HG03175 (cell line): ENCODE measurements around the gene FXYD1.

Source experiments
- ATAC-seq: cut with Tn5 transposase; IDR thresholded peaks from one replicate; pipeline ENCODE4 v1.9.1; 2021; ENCODE audit warnings: mild to moderate bottlenecking, moderate library complexity; ENCODE audit not compliant: unreplicated experiment

Gene FXYD1

GRCh38 chr19:35160629-35161433, 22.2 kb downstream of the FXYD1 start:
- ATAC-seq: no peak

DNA sequence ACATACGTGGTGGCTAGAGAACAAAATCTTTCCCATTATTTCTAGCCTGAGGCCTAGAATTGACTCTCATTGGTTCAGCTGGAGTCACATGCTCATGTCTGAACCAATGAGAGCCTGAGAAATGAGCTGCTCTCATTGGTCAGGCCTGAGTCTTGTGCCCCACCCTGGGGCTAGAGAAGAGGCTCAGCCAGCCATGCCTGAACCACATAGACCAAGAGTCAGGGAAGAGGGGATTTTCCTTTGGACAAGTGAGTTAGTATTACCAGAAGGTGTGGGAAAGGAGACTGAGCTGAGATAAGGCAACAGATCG, 22.8 kb downstream of the FXYD1 start:
- no peak for ATAC-seq

DNA sequence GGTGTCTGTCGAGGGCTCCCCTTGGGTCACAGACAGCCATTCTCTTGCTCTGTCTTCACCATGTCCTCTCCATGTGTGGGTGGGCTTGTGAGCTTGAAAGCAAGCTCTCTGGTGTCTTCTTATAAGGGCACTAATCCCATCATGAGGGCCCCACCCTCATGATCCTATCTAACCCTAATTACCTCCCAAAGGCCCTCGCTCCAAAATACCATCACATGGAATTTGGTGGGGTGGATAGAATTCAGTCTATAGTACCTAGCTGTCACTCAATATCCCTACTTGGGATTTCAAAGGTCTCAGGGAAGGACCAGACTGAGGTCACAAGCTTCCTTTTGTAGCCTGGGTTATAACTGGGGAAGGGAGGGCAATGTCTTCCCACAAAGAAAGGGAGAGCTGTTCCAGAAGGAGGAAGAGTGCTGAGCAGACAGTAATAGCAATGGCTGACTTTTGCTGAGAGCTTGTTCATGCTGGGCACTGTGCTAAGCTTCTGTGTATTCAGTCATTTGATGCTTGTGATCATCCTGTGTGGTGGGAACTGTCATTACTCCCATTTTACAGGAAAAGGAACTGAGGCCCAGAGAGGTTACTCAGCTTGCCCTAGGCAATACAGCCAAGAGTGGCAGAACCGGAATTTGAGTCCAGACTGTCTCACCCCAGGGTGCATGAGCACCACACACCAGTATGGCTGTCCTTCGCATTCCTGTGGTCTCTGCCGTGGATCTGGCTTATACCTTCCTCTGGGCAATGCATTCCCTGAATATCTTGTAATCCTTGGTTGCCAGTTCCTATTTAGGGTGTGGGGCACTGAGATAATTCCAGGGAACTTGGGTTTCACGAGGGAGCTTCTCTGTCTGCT, 24.1 kb downstream of the FXYD1 start:
- ATAC-seq: no peak

DNA sequence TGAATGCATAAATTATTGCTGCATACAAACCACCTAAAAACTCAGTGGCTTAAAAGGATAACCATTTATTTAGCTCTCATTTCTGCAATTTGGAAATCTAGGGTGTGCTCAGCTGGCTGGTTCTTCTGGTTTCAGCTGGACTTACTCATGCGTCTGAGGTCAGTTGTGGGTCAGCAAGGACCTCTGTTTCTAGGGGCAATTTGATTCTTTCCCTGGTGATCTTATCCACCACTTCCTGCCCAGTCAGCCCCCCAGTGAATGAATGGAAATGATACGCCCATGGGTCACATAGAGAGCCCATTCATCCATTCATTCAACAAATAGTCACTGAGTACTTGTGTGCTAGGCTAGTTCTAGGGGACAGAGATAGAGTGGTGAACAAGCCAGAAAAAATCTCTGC, 25.8 kb downstream of the FXYD1 start:
- ATAC-seq: no peak

DNA sequence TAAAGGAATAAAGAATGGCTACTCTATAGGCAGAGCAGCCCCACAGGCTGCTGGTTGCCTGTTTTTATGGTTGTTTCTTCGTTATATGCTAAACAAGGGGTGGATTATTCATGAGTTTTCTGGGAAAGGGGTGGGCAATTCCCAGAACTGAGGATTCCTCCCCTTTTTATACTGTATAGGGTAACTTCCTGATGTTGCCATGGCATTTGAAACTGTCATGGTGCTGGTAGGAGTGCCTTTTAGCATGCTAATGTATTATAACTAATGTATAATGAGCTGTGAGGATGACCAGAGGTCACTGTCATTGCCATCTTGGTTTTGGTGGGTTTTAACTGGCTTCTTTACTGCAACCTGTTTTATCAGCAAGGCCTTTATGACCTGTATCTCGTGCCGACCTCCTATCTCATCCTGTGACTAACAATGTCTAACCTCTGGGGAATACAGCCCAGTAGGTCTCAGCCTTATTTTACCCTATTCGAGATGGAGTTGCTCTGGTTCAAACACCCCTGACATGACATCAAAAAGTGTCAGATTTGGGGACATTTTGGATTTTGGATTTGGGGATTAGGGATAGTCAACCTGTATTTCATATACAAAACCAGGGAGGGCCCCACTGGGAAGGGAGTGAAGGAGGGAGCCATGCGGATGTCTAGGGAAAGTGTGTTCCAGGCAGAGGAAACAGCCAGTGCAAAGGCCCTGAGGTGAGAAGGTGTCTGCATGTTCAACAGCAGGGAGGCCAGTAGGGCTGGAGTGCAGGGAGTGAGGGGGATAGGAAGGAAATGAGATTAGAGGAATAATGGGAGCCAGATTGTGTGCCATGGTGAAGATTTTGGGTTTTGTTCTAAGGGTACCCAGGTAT, 26.8 kb downstream of the FXYD1 start:
- ATAC-seq: no peak

DNA sequence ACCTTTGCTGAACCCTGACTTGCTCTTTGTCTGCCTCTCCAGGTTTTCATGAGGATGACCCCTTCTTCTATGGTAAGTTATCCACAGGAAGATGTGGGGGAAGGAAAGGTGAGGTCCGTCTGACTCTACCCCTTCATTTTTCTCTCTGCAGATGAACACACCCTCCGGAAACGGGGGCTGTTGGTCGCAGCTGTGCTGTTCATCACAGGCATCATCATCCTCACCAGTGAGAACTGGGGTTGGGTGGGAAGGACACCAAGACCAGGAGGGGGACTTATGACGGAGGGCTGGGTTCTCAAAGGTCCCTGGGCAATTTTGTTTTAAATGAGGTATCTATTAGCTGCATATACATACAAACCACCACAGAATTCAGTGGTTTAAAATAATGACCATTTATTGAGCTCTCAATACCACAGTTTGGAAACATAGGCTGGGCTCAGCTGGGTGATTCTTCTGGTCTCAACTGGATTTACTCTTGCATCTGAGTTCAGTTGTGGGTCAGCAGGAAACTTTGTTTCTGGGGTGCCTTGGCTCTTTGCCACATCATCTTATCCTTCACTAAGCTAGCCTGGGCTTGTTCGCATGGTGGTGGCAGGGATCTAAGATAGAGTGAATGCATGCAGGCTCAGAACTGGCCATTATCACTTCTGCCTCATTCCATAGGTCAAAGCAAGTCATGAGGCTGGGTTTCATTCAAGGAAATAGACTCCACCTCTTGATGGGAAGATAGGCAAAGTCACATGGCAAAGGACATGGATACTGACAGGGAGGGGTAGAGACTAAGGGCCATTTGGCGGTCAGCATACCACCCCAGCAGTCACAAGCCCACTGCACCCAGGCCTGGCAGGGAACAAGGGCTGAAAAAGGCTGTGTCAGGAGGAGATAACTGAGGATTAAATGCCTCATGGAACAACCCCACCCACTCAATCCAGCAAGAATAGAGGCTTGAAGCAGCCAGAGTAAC, 27.8 kb downstream of the FXYD1 start:
- no peak for ATAC-seq

DNA sequence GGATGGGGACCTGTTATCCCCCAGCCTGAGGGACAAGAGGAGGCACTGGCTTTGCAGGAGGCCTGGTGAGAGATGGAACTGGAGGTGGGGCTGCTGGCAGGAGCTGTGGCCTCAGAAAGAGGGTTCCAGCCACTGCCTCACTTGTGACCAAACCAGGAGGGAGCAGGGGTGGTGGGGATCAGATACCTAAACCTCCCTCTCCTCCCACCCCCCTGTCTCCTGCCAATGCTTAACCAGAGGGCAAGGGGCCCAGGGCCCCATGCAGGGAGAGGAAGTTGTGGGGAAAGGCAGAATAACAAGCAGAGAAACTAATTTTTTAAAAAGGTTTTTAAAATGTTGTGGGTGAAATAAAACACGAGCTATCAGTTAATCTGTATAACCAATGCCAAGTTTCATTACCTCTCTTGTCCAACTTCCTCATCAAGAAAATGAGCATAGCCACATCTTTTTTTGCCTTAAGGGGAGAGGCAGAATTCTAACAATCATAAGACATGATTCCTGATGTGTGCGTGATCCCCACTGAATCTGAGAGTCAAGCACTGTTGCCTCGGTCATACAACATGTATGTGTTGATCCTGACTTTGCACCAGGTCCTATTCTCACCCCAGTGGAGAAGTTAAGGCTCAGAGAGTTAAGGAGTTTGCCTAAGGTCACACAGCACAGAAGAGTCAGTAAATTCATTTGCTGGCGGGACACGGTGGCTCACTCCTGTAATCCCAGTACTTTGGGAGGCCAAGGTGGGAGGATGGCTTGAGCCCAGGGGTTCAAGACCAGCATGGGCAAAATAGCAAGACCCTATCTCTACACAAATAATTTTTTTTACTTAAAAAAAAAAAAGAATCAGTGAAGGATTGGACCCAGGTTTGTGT, 28.9 kb downstream of the FXYD1 start:
- no peak for ATAC-seq

GRCh38 chr19:35168196-35168595, 29.6 kb downstream of the FXYD1 start:
- no peak for ATAC-seq

GRCh38 chr19:35169221-35169995, 30.8 kb downstream of the FXYD1 start:
- no peak for ATAC-seq

DNA sequence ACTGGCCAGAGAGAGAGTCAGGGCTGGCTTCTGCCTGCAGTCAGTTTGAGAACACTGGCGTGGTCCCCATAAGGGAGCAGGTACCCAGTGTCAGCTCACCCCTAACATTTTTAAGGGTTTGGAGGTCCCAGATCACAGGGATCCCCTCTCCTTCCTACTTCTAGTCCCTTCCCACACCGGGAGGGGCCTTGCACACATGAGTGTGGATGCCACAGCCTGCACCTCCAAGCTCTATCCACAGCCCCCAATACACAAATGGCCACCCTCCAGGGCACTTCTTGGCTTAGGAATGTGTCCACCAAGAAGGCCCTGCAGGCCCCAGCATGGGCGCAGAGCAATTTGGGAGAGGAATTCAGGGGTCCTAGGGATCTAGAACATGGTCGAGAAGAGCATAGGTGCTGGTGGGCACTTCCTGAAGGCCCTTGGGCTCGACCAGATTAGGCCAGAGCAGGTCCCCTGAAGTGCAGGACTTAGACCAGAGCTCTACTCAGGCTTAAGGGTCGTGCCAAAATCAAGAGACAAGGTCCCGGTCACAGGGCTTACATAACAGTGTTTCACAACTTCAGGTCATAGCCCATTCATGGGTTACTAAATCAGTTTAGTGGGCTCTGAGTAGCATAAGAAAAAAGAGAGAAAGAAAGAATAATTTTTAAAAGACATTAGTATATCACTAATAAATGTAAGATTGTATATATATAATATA, 31.9 kb downstream of the FXYD1 start:
- ATAC-seq: no peak

GRCh38 chr19:35171730-35172129, 33.1 kb downstream of the FXYD1 start:
- ATAC-seq: no peak

GRCh38 chr19:35174226-35174625, 35.6 kb downstream of the FXYD1 start:
- ATAC-seq: no peak

DNA sequence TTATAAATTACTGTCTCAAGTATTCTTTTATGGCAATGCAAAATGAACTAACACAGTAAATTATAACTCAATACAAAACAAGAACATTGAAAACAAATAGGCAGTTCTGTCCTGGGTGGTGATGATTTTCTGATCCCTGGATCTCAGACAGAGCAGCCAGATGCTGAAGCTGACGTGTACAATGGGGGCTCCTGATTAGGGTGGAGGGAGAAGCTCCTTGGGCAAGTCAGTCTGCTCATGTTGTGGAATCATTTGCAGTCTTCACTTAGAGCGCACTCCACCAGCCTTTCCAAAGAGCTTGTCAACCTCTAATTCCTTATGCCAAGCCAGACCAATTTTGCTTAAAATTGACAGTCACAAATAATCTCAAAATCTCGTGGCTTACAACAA, 37.6 kb downstream of the FXYD1 start:
- no peak for ATAC-seq

DNA sequence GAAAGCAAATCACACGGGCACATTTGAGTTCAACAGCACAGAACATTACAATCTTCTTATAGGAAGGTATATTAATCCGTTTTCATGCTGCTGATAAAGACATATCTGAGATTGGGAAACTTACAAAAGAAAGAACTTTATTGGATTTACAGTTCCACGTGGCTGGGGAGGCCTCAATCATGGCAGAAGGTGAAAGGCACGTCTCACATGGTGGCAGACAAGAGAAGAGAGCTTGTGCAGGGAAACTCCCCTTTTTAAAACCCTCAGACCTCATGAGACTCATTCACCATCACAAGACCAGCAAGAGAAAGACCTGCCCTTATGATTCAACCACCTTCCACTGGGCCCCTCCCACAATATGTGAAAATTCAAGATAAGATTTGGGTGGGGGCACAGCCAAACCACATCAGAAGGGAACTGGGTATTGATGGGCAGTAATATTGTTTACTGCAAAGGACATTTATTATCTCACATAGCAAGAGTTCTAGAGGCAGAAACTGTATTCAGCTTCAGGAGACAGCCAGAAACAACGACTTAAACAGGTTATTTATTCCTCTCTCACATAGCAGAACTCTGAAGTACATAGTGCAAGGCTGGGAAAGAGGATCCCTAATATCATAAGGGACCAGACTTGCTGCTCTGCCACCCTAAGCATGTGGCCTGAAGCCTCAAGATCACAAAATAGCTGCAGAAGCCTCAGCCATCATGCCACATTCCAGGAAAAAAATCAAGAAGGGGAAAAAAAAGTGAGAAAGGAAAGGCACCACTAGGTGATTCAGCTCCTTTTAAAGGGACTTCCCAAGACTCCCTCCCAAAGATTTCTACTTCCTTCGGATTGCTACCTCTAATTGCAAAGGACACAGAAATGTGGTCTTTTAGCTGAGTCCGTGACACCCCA, 39.0 kb downstream of the FXYD1 start:
- no peak for ATAC-seq

DNA sequence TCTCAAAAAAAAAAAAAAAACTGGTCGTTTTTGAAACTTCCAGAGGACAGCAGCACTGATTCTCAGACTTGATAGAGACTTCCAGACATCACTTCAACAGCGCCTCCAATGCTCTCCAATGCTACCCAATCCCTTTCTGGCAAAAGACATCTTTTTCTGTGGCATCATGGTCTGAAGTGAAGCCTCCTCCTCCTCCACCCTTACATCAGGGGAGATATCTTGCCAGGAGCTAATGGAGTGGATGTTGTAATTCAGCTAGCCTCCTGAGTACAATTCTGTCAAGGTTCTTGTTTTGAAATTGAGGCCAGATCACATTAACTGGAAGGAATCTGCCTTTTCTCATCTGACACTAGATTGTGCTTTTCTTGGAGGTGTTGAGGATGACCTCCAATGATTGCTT, 40.1 kb downstream of the FXYD1 start:
- no peak for ATAC-seq

DNA sequence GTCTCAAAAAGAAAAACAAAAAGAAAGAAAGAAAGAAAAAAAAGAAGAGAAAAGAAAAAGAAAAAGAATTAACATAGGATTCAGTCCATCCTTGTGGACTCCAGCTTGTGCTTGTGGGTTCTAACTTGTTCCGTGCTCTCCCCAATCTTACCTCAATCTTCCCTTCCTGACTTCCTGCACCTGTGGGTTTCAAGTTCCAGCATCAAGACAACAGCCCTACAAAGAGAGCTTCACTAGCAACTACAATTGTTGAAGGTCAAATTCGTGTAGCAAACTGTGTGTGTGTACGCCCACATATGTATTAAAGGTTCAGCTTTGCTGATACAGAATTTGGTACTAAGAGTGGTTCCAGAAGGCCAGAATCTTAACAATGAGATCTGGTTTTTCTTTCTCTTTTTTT, 41.2 kb downstream of the FXYD1 start:
- ATAC-seq: no peak

DNA sequence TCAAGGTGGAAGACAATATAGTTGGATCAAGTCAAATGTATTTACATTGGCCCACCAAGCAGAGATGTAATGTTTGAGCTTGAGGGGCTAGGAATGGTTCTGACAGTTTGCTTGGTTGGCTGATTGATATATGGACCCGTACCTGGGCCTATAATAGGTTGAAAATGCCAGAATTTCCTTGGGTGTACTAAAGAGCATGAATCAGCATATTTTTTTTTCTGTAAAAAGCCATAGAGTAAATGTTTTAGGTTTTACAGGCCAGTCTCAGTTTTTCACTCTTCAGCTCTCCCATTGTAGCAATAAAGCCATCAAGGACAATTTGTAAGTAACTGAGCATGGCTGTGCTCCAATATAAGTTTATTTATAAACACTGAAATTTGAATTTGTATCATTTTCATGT, 42.8 kb downstream of the FXYD1 start:
- ATAC-seq: no peak
